Ishikawa (cell line): ENCODE measurements around the gene DENND4C.

Experiments
- ZBTB7A ChIP-seq: IDR thresholded peaks from 2 replicates; pipeline ENCODE4 v1.6.1; 2012; ENCODE audit warnings: low read depth
- TF ChIP-seq, protein P1 (sequence below): IDR thresholded peaks from 2 replicates; pipeline ENCODE4 v1.6.1; 2012
- TF ChIP-seq, protein P2 (sequence below): IDR thresholded peaks from 2 replicates; pipeline ENCODE4 v1.6.1; 2012; ENCODE audit warnings: low read depth, mild to moderate bottlenecking

- TF ChIP-seq, protein P1, sequence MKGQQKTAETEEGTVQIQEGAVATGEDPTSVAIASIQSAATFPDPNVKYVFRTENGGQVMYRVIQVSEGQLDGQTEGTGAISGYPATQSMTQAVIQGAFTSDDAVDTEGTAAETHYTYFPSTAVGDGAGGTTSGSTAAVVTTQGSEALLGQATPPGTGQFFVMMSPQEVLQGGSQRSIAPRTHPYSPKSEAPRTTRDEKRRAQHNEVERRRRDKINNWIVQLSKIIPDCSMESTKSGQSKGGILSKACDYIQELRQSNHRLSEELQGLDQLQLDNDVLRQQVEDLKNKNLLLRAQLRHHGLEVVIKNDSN, result no peak
- TF ChIP-seq ZBTB7A, result no peak
- TF ChIP-seq, protein P2, sequence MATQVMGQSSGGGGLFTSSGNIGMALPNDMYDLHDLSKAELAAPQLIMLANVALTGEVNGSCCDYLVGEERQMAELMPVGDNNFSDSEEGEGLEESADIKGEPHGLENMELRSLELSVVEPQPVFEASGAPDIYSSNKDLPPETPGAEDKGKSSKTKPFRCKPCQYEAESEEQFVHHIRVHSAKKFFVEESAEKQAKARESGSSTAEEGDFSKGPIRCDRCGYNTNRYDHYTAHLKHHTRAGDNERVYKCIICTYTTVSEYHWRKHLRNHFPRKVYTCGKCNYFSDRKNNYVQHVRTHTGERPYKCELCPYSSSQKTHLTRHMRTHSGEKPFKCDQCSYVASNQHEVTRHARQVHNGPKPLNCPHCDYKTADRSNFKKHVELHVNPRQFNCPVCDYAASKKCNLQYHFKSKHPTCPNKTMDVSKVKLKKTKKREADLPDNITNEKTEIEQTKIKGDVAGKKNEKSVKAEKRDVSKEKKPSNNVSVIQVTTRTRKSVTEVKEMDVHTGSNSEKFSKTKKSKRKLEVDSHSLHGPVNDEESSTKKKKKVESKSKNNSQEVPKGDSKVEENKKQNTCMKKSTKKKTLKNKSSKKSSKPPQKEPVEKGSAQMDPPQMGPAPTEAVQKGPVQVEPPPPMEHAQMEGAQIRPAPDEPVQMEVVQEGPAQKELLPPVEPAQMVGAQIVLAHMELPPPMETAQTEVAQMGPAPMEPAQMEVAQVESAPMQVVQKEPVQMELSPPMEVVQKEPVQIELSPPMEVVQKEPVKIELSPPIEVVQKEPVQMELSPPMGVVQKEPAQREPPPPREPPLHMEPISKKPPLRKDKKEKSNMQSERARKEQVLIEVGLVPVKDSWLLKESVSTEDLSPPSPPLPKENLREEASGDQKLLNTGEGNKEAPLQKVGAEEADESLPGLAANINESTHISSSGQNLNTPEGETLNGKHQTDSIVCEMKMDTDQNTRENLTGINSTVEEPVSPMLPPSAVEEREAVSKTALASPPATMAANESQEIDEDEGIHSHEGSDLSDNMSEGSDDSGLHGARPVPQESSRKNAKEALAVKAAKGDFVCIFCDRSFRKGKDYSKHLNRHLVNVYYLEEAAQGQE, result no peak
Observed at GRCh38 chr9:19246891-19247290, 16.4 kb downstream of the DENND4C start.
